Measurements from ENCODE around the gene POMT1.

POMT1 gene

GRCh38 chr9:131552030-131552429 lies 49.3 kb downstream of the POMT1 start:
- no peaks in the 10 kb centered on the region for H3K4me1 ChIP-seq (ENCODE audit: control insufficient read depth in 1 of 2, insufficient read depth in 2 of 2, low read length in 2 of 2)
- H3K27ac ChIP-seq (ENCODE audit: low read depth, low read length), result no peak overlapping the region
- H3K27me3 ChIP-seq (ENCODE audit: control insufficient read depth in 1 of 2, insufficient read depth in 2 of 2, low read length in 2 of 2), result peaks cover 0 to 17% of the 10 kb centered on the region in 2 donors
- no peak overlapping the region for H3K9ac ChIP-seq (ENCODE audit: low read depth in 1 of 2, low read length in 2 of 2)
- no peak overlapping the region for H3K4me3 ChIP-seq (ENCODE audit: low read depth in 1 of 2, low read length in 2 of 2)
- no peaks in the 10 kb centered on the region for H3K36me3 ChIP-seq (ENCODE audit: control insufficient read depth in 1 of 2, insufficient read depth in 2 of 2, low read length in 2 of 2)
- H3K9me3 ChIP-seq (ENCODE audit: control insufficient read depth in 1 of 2, low read length in 2 of 2), result no peaks in the 10 kb centered on the region

GRCh38 chr9:131554087-131554842 lies 51.5 kb downstream of the POMT1 start:
- Histone ChIP-seq H3K4me3 (ENCODE audit: low read depth in 1 of 2, low read length in 2 of 2) (no peak overlapping the region), H3K9ac (ENCODE audit: low read depth in 1 of 2, low read length in 2 of 2) (no peak overlapping the region), H3K36me3 (ENCODE audit: control insufficient read depth in 1 of 2, insufficient read depth in 2 of 2, low read length in 2 of 2) (no peaks in the 10 kb centered on the region), H3K9me3 (ENCODE audit: control insufficient read depth in 1 of 2, low read length in 2 of 2) (no peaks in the 10 kb centered on the region), H3K27me3 (ENCODE audit: control insufficient read depth in 1 of 2, insufficient read depth in 2 of 2, low read length in 2 of 2) (peaks cover 0 to 13% of the 10 kb centered on the region in 2 donors), H3K27ac (ENCODE audit: low read depth, low read length) (no peak overlapping the region), H3K4me1 (ENCODE audit: control insufficient read depth in 1 of 2, insufficient read depth in 2 of 2, low read length in 2 of 2) (no peaks in the 10 kb centered on the region)

GRCh38 chr9:131554843-131555351 lies 52.2 kb downstream of the POMT1 start:
- Histone ChIP-seq H3K4me3 (ENCODE audit: low read depth in 1 of 2, low read length in 2 of 2) (no peak overlapping the region), H3K4me1 (ENCODE audit: control insufficient read depth in 1 of 2, insufficient read depth in 2 of 2, low read length in 2 of 2) (no peaks in the 10 kb centered on the region), H3K9ac (ENCODE audit: low read depth in 1 of 2, low read length in 2 of 2) (no peak overlapping the region), H3K27me3 (ENCODE audit: control insufficient read depth in 1 of 2, insufficient read depth in 2 of 2, low read length in 2 of 2) (peaks cover 0 to 13% of the 10 kb centered on the region in 2 donors), H3K27ac (ENCODE audit: low read depth, low read length) (no peak overlapping the region), H3K9me3 (ENCODE audit: control insufficient read depth in 1 of 2, low read length in 2 of 2) (no peaks in the 10 kb centered on the region), H3K36me3 (ENCODE audit: control insufficient read depth in 1 of 2, insufficient read depth in 2 of 2, low read length in 2 of 2) (no peaks in the 10 kb centered on the region)

GRCh38 chr9:131555841-131556673 lies 53.3 kb downstream of the POMT1 start:
- Histone ChIP-seq H3K27me3 (ENCODE audit: control insufficient read depth in 1 of 2, insufficient read depth in 2 of 2, low read length in 2 of 2) (peaks cover 0 to 13% of the 10 kb centered on the region in 2 donors), H3K9me3 (ENCODE audit: control insufficient read depth in 1 of 2, low read length in 2 of 2) (no peaks in the 10 kb centered on the region), H3K4me1 (ENCODE audit: control insufficient read depth in 1 of 2, insufficient read depth in 2 of 2, low read length in 2 of 2) (no peaks in the 10 kb centered on the region), H3K36me3 (ENCODE audit: control insufficient read depth in 1 of 2, insufficient read depth in 2 of 2, low read length in 2 of 2) (no peaks in the 10 kb centered on the region), H3K27ac (ENCODE audit: low read depth, low read length) (no peak overlapping the region), H3K9ac (ENCODE audit: low read depth in 1 of 2, low read length in 2 of 2) (no peak overlapping the region), H3K4me3 (ENCODE audit: low read depth in 1 of 2, low read length in 2 of 2) (no peak overlapping the region)

- Histone ChIP-seq H3K27me3 (ENCODE audit: control insufficient read depth in 1 of 2, insufficient read depth in 2 of 2, low read length in 2 of 2) (peaks cover 0 to 13% of the 10 kb centered on the region in 2 donors), H3K9ac (ENCODE audit: low read depth in 1 of 2, low read length in 2 of 2) (no peak overlapping the region), H3K36me3 (ENCODE audit: control insufficient read depth in 1 of 2, insufficient read depth in 2 of 2, low read length in 2 of 2) (no peaks in the 10 kb centered on the region), H3K4me3 (ENCODE audit: low read depth in 1 of 2, low read length in 2 of 2) (no peak overlapping the region), H3K9me3 (ENCODE audit: control insufficient read depth in 1 of 2, low read length in 2 of 2) (no peaks in the 10 kb centered on the region), H3K27ac (ENCODE audit: low read depth, low read length) (no peak overlapping the region), H3K4me1 (ENCODE audit: control insufficient read depth in 1 of 2, insufficient read depth in 2 of 2, low read length in 2 of 2) (no peaks in the 10 kb centered on the region)
These were observed 55.3 kb downstream of the POMT1 start for GRCh38 chr9:131557855-131558548.

GRCh38 chr9:131559421-131560000 lies 56.8 kb downstream of the POMT1 start:
- no peak overlapping the region for H3K27ac ChIP-seq (ENCODE audit: low read depth, low read length)
- no peaks in the 10 kb centered on the region for H3K36me3 ChIP-seq (ENCODE audit: control insufficient read depth in 1 of 2, insufficient read depth in 2 of 2, low read length in 2 of 2)
- H3K9ac ChIP-seq (ENCODE audit: low read depth in 1 of 2, low read length in 2 of 2), result no peak overlapping the region
- H3K4me1 ChIP-seq (ENCODE audit: control insufficient read depth in 1 of 2, insufficient read depth in 2 of 2, low read length in 2 of 2), result no peaks in the 10 kb centered on the region
- no peaks in the 10 kb centered on the region for H3K9me3 ChIP-seq (ENCODE audit: control insufficient read depth in 1 of 2, low read length in 2 of 2)
- no peak overlapping the region for H3K4me3 ChIP-seq (ENCODE audit: low read depth in 1 of 2, low read length in 2 of 2)
- H3K27me3 ChIP-seq (ENCODE audit: control insufficient read depth in 1 of 2, insufficient read depth in 2 of 2, low read length in 2 of 2), result peaks cover 0 to 4% of the 10 kb centered on the region in 2 donors

- no peak overlapping the region for H3K9ac ChIP-seq (ENCODE audit: low read depth in 1 of 2, low read length in 2 of 2)
- H3K4me1 ChIP-seq (ENCODE audit: control insufficient read depth in 1 of 2, insufficient read depth in 2 of 2, low read length in 2 of 2), result no peaks in the 10 kb centered on the region
- H3K9me3 ChIP-seq (ENCODE audit: control insufficient read depth in 1 of 2, low read length in 2 of 2), result no peaks in the 10 kb centered on the region
- H3K27me3 ChIP-seq (ENCODE audit: control insufficient read depth in 1 of 2, insufficient read depth in 2 of 2, low read length in 2 of 2), result no peaks in the 10 kb centered on the region
- no peaks in the 10 kb centered on the region for H3K36me3 ChIP-seq (ENCODE audit: control insufficient read depth in 1 of 2, insufficient read depth in 2 of 2, low read length in 2 of 2)
- H3K4me3 ChIP-seq (ENCODE audit: low read depth in 1 of 2, low read length in 2 of 2), result no peak overlapping the region
- H3K27ac ChIP-seq (ENCODE audit: low read depth, low read length), result no peak overlapping the region
These were observed 59.6 kb downstream of the POMT1 start for GRCh38 chr9:131562032-131562959.

GRCh38 chr9:131565369-131565768 lies 62.7 kb downstream of the POMT1 start:
- Histone ChIP-seq H3K36me3 (ENCODE audit: control insufficient read depth in 1 of 2, insufficient read depth in 2 of 2, low read length in 2 of 2) (peaks cover 0 to 7% of the 10 kb centered on the region in 2 donors), H3K9me3 (ENCODE audit: control insufficient read depth in 1 of 2, low read length in 2 of 2) (no peaks in the 10 kb centered on the region), H3K9ac (ENCODE audit: low read depth in 1 of 2, low read length in 2 of 2) (no peak overlapping the region), H3K27me3 (ENCODE audit: control insufficient read depth in 1 of 2, insufficient read depth in 2 of 2, low read length in 2 of 2) (no peaks in the 10 kb centered on the region), H3K27ac (ENCODE audit: low read depth, low read length) (no peak overlapping the region), H3K4me1 (ENCODE audit: control insufficient read depth in 1 of 2, insufficient read depth in 2 of 2, low read length in 2 of 2) (no peaks in the 10 kb centered on the region), H3K4me3 (ENCODE audit: low read depth in 1 of 2, low read length in 2 of 2) (no peak overlapping the region)

- no peak overlapping the region for H3K4me3 ChIP-seq (ENCODE audit: low read depth in 1 of 2, low read length in 2 of 2)
- no peaks in the 10 kb centered on the region for H3K4me1 ChIP-seq (ENCODE audit: control insufficient read depth in 1 of 2, insufficient read depth in 2 of 2, low read length in 2 of 2)
- H3K36me3 ChIP-seq (ENCODE audit: control insufficient read depth in 1 of 2, insufficient read depth in 2 of 2, low read length in 2 of 2), result peaks cover 0 to 9% of the 10 kb centered on the region in 2 donors
- H3K27ac ChIP-seq (ENCODE audit: low read depth, low read length), result no peak overlapping the region
- H3K9me3 ChIP-seq (ENCODE audit: control insufficient read depth in 1 of 2, low read length in 2 of 2), result no peaks in the 10 kb centered on the region
- no peak overlapping the region for H3K9ac ChIP-seq (ENCODE audit: low read depth in 1 of 2, low read length in 2 of 2)
- H3K27me3 ChIP-seq (ENCODE audit: control insufficient read depth in 1 of 2, insufficient read depth in 2 of 2, low read length in 2 of 2), result no peaks in the 10 kb centered on the region
These were observed 63.4 kb downstream of the POMT1 start for GRCh38 chr9:131566158-131566557.

Data from duodenal mucosa (tissue), 2 donors.